Pancreas (tissue), 10 donors: ENCODE results near the gene RAMACL. TPM values are rescaled to one million over a fixed set of nuclear protein-coding genes. Genes with fewer than 3 reads are reported as not detected.

Source experiments
- ATAC-seq, 4 donors: fragments of 200-7000 bp; cut with Tn5 transposase; one replicate each; pipeline versions ENCODE4 v1.8.0 to v1.9.1; 2020; ENCODE audit warnings: mild to moderate bottlenecking in 4 of 4, moderate library complexity in 4 of 4
- DNase-seq, 6 donors: peaks; one replicate each; pipeline ENCODE4 v3.0.0-alpha.2; 2020
- FAIRE-seq: peaks from 2 replicates; lab custom pipeline; 2012; peaks lifted over from hg19 to GRCh38; lab: Jason Lieb, UNC
- H3K27ac ChIP-seq, 4 donors: fragments of 200-600 bp; sonication (generic); 1 replicate in 3 of 4; 2 replicates in 1 of 4; pipeline versions ENCODE4 v1.5.0 to v1.8.0; 2020
- H3K27me3 ChIP-seq, 4 donors: fragments of 200-600 bp; one replicate each; pipeline ENCODE4 v1.8.0; 2021
- H3K36me3 ChIP-seq, 3 donors: fragments of 200-600 bp; sonication (generic) in 1 of 3; one replicate each; pipeline versions ENCODE4 v1.5.0 to v1.8.0; 2020 to 2021
- H3K4me1 ChIP-seq, 3 donors: fragments of 200-600 bp; one replicate each; pipeline ENCODE4 v1.8.0; 2021
- H3K4me3 ChIP-seq, 4 donors: fragments of 200-600 bp; sonication (generic) in 2 of 4; one replicate each; pipeline versions ENCODE4 v1.5.0 to v1.8.0; 2020 to 2021
- H3K9me3 ChIP-seq, 4 donors: fragments of 200-600 bp; one replicate each; pipeline ENCODE4 v1.8.0; 2021
- WGBS, 2 donors: extraction: QIAGEN DNeasy Blood & Tissue Kit; methylation state at CpG; one replicate each; pipeline ENCODE4 v1.1.7; 2013; 5-methylcytosine and 5-hydroxymethylcytosine counted together
- intact Hi-C, 3 donors: fragments of 100-400 bp; cut with DNase I; formaldehyde crosslinking; loops; one replicate each; pipeline versions ENCODE4 v1.11.1 to v1.14.2; 2022
- polyA plus RNA-seq, 2 donors: library from polyadenylated mRNA; stranded (reverse); fragments of 200-250 nt; gene quantifications; one replicate each; pipeline ENCODE4 v1.2.3, GENCODE V29; 2013
- total RNA-seq, 6 donors: library from RNA; stranded (reverse); fragmentation: NEBNext Ultra II Directional in 4 of 6; extraction: Animal tissue kit (Norgen Biotek cat#: 25700) in 4 of 6; gene quantifications; one replicate each; pipeline versions ENCODE4 v1.2.1 to v1.2.4, GENCODE V29; 2021 to 2023
- TF ChIP-seq, protein P1 (sequence below), 4 donors: fragments of 200-600 bp; sonication (generic) in 3 of 4; IDR thresholded peaks; one replicate each; pipeline versions ENCODE4 v1.5.0 to v1.8.0; 2021; ENCODE audit warnings: antibody characterized with exemption in 4 of 4
- donor health status: healthy with polysubstance abuse.
- donor health status: DM: no; HTN: no; CAD: no; lungs with moderate emphysema.
- donor health status: DM: no; HTN: no; CAD: no.
- donor health status: control.
- donor health status: control.
- donor health status: Bipolar disorder and iron deficiency.
- donor health status: DM: yes; HTN: yes; CAD: no.
- donor health status: DM: no; HTN: no; CAD: no.
- donor health status: DM: no; HTN: no; CAD: no.
- donor health status: DM: yes; HTN: yes; CAD: no.

Gene RAMACL
- total and polyA plus RNA-seq, 8 donors, result 0.33 to 3.1 (median 1.0) TPM

DNA sequence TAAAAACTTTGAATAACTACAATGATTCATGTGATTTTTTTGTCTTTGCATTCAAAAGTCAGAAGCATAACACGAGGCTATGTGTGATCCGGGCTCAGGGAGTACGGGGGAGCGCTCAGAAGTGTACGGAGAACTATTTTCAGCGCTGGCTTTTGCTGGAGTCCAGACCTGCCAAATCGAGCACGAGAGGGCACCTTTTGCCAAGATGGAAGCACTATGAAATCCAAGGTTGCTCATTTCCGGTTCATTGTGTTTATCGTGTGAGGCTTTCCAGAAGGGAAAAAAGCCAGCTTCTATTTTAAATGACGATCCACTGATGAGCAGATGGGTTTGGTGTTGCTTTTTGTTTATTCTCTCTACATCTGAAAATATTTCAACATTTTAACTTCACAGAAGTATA is 11.3 kb downstream of the RAMACL start:
- Histone ChIP-seq H3K9me3 (no peaks in the 10 kb centered on the region), H3K27me3 (no peaks in the 10 kb centered on the region), H3K27ac (no peak overlapping the region), H3K36me3 (no peaks in the 10 kb centered on the region), H3K4me1 (no peaks in the 10 kb centered on the region), H3K4me3 (no peak overlapping the region)
- 88 to 91% methylated on average over 11 of the region's 11 CpGs for WGBS, 2 donors
- no peak for ATAC-seq
- FAIRE-seq, result no peak
- no peak for DNase-seq
- TF ChIP-seq, protein P1, sequence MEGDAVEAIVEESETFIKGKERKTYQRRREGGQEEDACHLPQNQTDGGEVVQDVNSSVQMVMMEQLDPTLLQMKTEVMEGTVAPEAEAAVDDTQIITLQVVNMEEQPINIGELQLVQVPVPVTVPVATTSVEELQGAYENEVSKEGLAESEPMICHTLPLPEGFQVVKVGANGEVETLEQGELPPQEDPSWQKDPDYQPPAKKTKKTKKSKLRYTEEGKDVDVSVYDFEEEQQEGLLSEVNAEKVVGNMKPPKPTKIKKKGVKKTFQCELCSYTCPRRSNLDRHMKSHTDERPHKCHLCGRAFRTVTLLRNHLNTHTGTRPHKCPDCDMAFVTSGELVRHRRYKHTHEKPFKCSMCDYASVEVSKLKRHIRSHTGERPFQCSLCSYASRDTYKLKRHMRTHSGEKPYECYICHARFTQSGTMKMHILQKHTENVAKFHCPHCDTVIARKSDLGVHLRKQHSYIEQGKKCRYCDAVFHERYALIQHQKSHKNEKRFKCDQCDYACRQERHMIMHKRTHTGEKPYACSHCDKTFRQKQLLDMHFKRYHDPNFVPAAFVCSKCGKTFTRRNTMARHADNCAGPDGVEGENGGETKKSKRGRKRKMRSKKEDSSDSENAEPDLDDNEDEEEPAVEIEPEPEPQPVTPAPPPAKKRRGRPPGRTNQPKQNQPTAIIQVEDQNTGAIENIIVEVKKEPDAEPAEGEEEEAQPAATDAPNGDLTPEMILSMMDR (IDR thresholded peaks at IDR 0.05), result no peak
- intact Hi-C loops, result no loop called here

DNA sequence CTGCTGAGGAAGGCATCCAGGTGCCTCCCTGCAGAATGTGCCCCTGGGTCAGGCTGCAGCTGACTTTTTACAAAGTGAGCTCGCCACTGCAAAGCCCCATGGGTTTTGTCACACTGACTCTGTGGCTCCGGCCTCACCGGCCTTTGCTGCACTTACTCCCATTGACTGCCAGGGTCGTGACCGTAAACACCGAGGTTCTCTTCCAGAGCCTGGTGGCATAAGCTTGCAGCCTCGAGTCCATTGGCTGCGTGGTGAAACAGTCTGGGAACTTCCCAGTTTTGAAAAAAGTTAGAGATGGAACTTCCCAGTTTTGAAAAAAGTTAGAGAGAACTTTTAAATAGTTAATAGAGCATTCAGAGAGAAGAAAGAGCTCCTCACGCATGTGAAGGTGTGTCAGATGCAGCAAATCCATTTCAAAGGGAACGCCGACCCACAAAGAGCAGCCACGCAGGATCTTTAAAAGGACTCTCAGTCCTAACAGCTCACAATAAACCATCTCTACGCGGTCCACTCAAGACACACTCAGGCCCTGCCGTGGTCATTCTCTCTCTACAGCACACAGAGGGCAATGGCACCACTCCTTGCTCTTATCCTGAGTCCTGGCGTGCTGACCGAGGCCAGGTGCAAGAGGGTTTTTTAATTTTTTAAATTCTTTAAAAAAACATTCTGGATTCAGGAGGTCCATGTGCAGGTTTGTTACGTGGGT is 12.8 kb downstream of the RAMACL start:
- H3K36me3 ChIP-seq, result no peaks in the 10 kb centered on the region
- no peaks in the 10 kb centered on the region for H3K4me1 ChIP-seq
- ATAC-seq, result no peak
- 87 to 89% methylated on average over 18 of the region's 18 CpGs for WGBS, 2 donors
- H3K27me3 ChIP-seq, result no peaks in the 10 kb centered on the region
- no peak for FAIRE-seq
- TF ChIP-seq, protein P1 (IDR thresholded peaks at IDR 0.05), result no peak
- DNase-seq, result no peak
- H3K4me3 ChIP-seq, result no peak overlapping the region
- intact Hi-C loops, result no loop called here
- no peaks in the 10 kb centered on the region for H3K9me3 ChIP-seq
- no peak overlapping the region for H3K27ac ChIP-seq

DNA sequence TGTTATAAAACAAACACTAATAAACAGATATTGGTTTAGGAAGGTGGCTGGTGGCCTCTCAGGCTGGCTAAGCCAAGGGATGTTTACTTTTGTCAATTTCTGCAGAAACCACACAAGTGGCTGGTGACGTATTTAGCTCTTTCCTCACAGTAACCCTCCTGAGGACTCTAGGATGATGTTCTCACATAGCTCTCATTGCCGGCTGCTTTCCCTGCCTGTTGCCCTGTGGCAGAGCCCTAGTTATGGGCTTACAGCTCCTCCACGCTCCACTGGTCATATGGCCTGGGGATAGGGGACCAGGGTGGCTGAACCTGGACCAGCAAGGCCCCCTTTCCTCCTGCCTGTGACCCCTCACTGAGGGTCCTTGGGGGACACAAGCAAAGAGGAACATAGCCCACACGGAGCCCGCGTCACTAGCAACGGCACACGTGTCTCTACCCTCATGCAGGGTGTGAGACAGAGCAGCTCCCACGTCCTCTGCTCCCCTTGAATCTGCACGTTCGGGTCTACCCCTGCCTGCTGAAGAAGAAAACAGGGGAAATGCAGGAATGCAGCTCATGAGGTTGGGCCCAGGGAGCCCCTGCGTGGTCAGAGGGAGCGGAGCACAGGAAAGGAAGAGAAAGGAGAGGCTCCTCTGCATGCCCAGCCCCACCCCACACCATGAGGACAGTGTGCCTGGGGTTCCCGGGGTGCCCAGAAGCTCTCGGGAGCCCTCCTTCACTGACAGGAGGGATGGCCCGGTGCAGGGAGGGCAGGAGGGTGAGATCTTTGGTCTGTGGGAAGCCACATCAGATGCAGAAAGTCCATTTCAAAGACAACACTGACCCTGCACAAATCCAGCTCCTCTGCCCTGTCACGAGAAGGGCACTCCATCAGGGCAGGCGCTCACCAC is 13.9 kb downstream of the RAMACL start:
- TF ChIP-seq, protein P1 (IDR thresholded peaks at IDR 0.05), result no peak
- Histone ChIP-seq H3K27ac (no peak overlapping the region), H3K4me1 (no peaks in the 10 kb centered on the region), H3K4me3 (no peak overlapping the region), H3K27me3 (no peaks in the 10 kb centered on the region), H3K9me3 (no peaks in the 10 kb centered on the region), H3K36me3 (no peaks in the 10 kb centered on the region)
- no peak for FAIRE-seq
- intact Hi-C loops, result no loop called here
- DNase-seq, result no peak
- 84 to 86% methylated on average over 18 of the region's 18 CpGs for WGBS, 2 donors
- ATAC-seq, result peak; percentile 12 to 67 (median 39)

DNA sequence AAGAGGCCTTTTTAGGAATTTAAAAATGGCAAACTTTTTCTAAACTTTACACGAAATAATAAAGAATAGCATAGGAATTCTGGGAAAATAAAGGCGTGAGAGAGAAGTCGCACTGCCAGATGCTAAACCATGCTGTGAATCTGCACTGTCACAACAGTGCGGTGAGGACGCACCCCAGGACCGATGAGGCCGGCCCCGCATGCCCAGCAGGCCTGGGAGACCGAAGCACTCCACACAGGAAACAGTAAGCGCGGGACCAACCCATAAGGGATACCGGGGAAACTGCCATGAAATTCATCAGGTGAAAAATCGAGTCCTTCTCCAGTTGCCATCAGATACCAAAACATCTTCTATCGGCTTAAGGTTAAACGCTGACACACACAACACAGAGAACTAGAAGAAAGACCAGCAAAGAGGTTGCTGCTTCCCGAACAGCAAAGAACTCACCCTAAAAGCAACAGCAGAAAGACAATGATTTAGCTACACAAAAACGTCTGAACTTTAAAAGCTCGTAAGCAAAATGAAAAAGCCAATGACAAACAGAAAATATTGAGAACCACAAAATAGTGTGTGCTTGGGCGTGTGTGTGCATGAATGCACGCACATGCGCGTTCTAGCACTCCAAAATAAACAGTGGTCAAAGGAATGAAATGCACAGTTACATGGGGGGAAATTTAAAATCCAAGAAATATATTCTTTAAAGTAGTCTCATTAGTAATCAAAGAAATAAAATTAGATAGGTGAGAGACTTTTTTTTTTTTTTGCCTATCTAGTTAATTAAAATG is 15.4 kb downstream of the RAMACL start:
- intact Hi-C loops, result no loop called here
- no peak overlapping the region for H3K4me3 ChIP-seq

More for the DNA sequence above, 15.4 kb downstream of the RAMACL start:
- DNase-seq (no peak), FAIRE-seq (no peak), ATAC-seq (no peak)
- WGBS, 2 donors, result 92% methylated on average over 22 of the region's 22 CpGs
- H3K27ac ChIP-seq, result no peak overlapping the region
- H3K27me3 ChIP-seq, result no peaks in the 10 kb centered on the region
- TF ChIP-seq, protein P1 (IDR thresholded peaks at IDR 0.05), result no peak
- no peaks in the 10 kb centered on the region for H3K9me3 ChIP-seq
- H3K4me1 ChIP-seq, result no peaks in the 10 kb centered on the region
- H3K36me3 ChIP-seq, result no peaks in the 10 kb centered on the region
